DOHH2 (cell line): ENCODE data around the gene SDCCAG8.

ENCODE experiments used
- EZH2phosphoT487 ChIP-seq: fragments of 200-600 bp; sonication (generic); IDR thresholded peaks from 2 replicates; pipeline ENCODE4 v1.6.1; 2017; ENCODE audit warnings: borderline replicate concordance, mild to moderate bottlenecking, antibody characterized with exemption, low read length, moderate library complexity, mixed read lengths
- TF ChIP-seq, protein P1 (sequence below): fragments of 200-600 bp; sonication (generic); IDR thresholded peaks from one replicate; pipeline ENCODE4 v1.5.1; 2014; ENCODE audit warnings: antibody characterized with exemption, mild to moderate bottlenecking, low read depth, low read length; ENCODE audit not compliant: poor library complexity, severe bottlenecking

DNA sequence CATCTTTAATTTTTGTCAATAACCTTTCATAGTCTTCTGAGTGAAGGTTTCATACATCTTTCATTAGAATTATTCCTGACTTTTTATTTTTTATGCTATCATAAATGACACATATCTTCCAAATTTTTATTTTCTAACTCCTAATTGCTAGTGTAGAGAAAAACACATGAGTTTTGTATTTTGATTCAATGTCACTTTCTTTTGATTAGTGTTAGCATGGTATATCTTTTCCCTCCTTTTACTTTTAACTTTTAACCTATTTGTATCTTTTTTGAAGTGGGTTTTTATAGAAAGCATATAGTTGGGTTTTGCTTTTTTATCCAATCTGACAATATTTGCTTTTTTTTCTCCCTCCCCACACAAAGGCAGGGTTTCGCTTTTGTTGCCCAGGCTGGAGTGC lies 43.2 kb downstream of the SDCCAG8 start:
- TF ChIP-seq EZH2phosphoT487, result no peak
- TF ChIP-seq, protein P1, sequence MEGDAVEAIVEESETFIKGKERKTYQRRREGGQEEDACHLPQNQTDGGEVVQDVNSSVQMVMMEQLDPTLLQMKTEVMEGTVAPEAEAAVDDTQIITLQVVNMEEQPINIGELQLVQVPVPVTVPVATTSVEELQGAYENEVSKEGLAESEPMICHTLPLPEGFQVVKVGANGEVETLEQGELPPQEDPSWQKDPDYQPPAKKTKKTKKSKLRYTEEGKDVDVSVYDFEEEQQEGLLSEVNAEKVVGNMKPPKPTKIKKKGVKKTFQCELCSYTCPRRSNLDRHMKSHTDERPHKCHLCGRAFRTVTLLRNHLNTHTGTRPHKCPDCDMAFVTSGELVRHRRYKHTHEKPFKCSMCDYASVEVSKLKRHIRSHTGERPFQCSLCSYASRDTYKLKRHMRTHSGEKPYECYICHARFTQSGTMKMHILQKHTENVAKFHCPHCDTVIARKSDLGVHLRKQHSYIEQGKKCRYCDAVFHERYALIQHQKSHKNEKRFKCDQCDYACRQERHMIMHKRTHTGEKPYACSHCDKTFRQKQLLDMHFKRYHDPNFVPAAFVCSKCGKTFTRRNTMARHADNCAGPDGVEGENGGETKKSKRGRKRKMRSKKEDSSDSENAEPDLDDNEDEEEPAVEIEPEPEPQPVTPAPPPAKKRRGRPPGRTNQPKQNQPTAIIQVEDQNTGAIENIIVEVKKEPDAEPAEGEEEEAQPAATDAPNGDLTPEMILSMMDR, result no peak
